NCI-H446 treated with DMSO at 0.1 percent for 48 hours (cell line): ENCODE data around the gene NFKBIB.

Experiments
- DNase-seq: peaks from one replicate; lab custom pipeline; 2025; lab: John Stamatoyannopoulos, UW

Gene NFKBIB

DNA sequence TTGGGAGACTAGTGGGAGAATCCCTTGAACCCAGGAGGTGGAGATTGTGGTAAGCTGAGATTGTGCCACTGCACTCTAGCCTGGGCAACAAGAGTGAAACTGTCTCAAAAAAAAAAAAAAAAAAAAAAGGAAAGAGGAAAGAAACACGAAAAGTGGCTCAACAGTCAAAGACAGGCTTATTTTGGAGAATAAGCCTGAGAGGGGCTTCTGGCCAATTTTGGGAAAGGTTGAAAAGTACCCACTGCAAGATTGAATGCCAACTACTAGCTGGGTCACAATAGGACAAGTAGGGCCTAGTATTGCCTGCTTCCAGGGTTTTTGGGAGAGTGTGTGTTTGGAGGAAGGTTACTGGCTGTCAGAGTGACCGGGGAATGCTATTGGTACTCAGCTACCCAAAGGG, 58.5 kb downstream of the NFKBIB start:
- no peak for DNase-seq
